H9 (cell line): ENCODE results near the gene C2orf78. TPM values are rescaled to one million over a fixed set of nuclear protein-coding genes. Genes with fewer than 3 reads are reported as not detected.

Experiments used
- DNase-seq: peaks from one replicate; pipeline ENCODE4 v3.0.0-alpha.2; 2017
- H2AFZ ChIP-seq: one replicate; pipeline ENCODE4 v1.6.1; 2013; ENCODE audit warnings: mild to moderate bottlenecking, low read length, control low read depth, moderate library complexity
- H2AK5ac ChIP-seq: 2 replicates; pipeline ENCODE4 v1.6.1; 2013; ENCODE audit warnings: low read length, control low read depth, mixed read lengths; ENCODE audit not compliant: insufficient read length
- H2BK120ac ChIP-seq: one replicate; pipeline ENCODE4 v1.6.1; 2013; ENCODE audit warnings: low read depth, mild to moderate bottlenecking, low read length, control low read depth, inconsistent platforms; ENCODE audit not compliant: poor library complexity, severe bottlenecking
- H2BK12ac ChIP-seq: 2 replicates; pipeline ENCODE4 v1.6.1; 2013; ENCODE audit warnings: low read length, control low read depth, mixed read lengths, low read depth; ENCODE audit not compliant: insufficient read length
- H2BK15ac ChIP-seq: 2 replicates; pipeline ENCODE4 v1.6.1; 2013; ENCODE audit warnings: low read depth, low read length, control low read depth
- H2BK20ac ChIP-seq: one replicate; pipeline ENCODE4 v1.6.1; 2013; ENCODE audit warnings: low read depth, mild to moderate bottlenecking, low read length, control low read depth, inconsistent platforms; ENCODE audit not compliant: poor library complexity, severe bottlenecking
- H2BK5ac ChIP-seq: 2 replicates; pipeline ENCODE4 v1.6.1; 2013; ENCODE audit warnings: low read length, control low read depth, mixed read lengths; ENCODE audit not compliant: insufficient read length
- H3K14ac ChIP-seq: 2 replicates; pipeline ENCODE4 v1.6.1; 2013; ENCODE audit warnings: low read length, control low read depth; ENCODE audit not compliant: insufficient read depth
- H3K18ac ChIP-seq: 2 replicates; pipeline ENCODE4 v1.6.1; 2013; ENCODE audit warnings: low read depth, mild to moderate bottlenecking, mixed read lengths, low read length, control low read depth; ENCODE audit not compliant: insufficient read length
- H3K23ac ChIP-seq: 2 replicates; pipeline ENCODE4 v1.6.1; 2013; ENCODE audit warnings: low read length, control low read depth, mixed read lengths, low read depth; ENCODE audit not compliant: insufficient read length
- H3K23me2 ChIP-seq: 2 replicates; pipeline ENCODE4 v1.6.1; 2013; ENCODE audit warnings: low read depth, mild to moderate bottlenecking, mixed read lengths, low read length, control low read depth; ENCODE audit not compliant: insufficient read length, poor library complexity, severe bottlenecking
- H3K27ac ChIP-seq: 2 replicates; pipeline ENCODE4 v1.5.1; 2013; ENCODE audit warnings: low read length, control low read depth, mixed read lengths, low read depth; ENCODE audit not compliant: insufficient read length
- H3K27me3 ChIP-seq: 2 replicates; pipeline ENCODE4 v1.6.1; 2013; ENCODE audit warnings: low read length, control low read depth, inconsistent platforms; ENCODE audit not compliant: insufficient read depth
- H3K4ac ChIP-seq: 2 replicates; pipeline ENCODE4 v1.6.1; 2013; ENCODE audit warnings: low read depth, mild to moderate bottlenecking, control low read depth, inconsistent platforms, low read length, moderate library complexity
- H3K4me1 ChIP-seq: 2 replicates; pipeline ENCODE4 v1.6.1; 2013; ENCODE audit warnings: low read length, control low read depth, inconsistent platforms; ENCODE audit not compliant: insufficient read depth
- H3K4me2 ChIP-seq: 2 replicates; pipeline ENCODE4 v1.6.1; 2013; ENCODE audit warnings: low read length, control low read depth, mixed read lengths; ENCODE audit not compliant: insufficient read length, insufficient read depth
- H3K56ac ChIP-seq: 2 replicates; pipeline ENCODE4 v1.6.1; 2013; ENCODE audit warnings: low read depth, mild to moderate bottlenecking, mixed read lengths, low read length, control low read depth; ENCODE audit not compliant: insufficient read length
- H3K79me1 ChIP-seq: 2 replicates; pipeline ENCODE4 v1.6.1; 2013; ENCODE audit warnings: low read depth, mild to moderate bottlenecking, moderate library complexity, low read length, control low read depth, inconsistent platforms; ENCODE audit not compliant: insufficient read depth, poor library complexity, severe bottlenecking
- H3K79me2 ChIP-seq: 2 replicates; pipeline ENCODE4 v1.6.1; 2013; ENCODE audit warnings: low read length, control low read depth, inconsistent platforms; ENCODE audit not compliant: insufficient read depth
- H3K9ac ChIP-seq: 2 replicates; pipeline ENCODE4 v1.6.1; 2013; ENCODE audit warnings: low read length, control low read depth, mixed read lengths; ENCODE audit not compliant: insufficient read length; ENCODE audit errors: extremely low read depth
- H3K9me3 ChIP-seq: one replicate; pipeline ENCODE4 v1.6.1; 2013; ENCODE audit warnings: low read depth, low read length, inconsistent platforms; ENCODE audit not compliant: control insufficient read depth
- H3T11ph ChIP-seq: one replicate; pipeline ENCODE4 v1.6.1; 2013; ENCODE audit warnings: mild to moderate bottlenecking, low read length, control low read depth, inconsistent platforms
- H4K20me1 ChIP-seq: one replicate; pipeline ENCODE4 v1.6.1; 2013; ENCODE audit not compliant: control insufficient read depth, insufficient read length, insufficient read depth
- H4K5ac ChIP-seq: 2 replicates; pipeline ENCODE4 v1.6.1; 2013; ENCODE audit warnings: low read depth, mild to moderate bottlenecking, mixed read lengths, low read length, control low read depth; ENCODE audit not compliant: insufficient read length
- H4K8ac ChIP-seq: replicated peaks from 2 replicates; pipeline ENCODE4 v1.6.1; 2013; ENCODE audit warnings: low read length, control low read depth, mixed read lengths, low read depth; ENCODE audit not compliant: insufficient read length
- H4K91ac ChIP-seq: 2 replicates; pipeline ENCODE4 v1.6.1; 2013; ENCODE audit warnings: low read depth, mild to moderate bottlenecking, moderate library complexity, mixed read lengths, low read length, control low read depth; ENCODE audit not compliant: insufficient read length
- H3K27ac Mint-ChIP-seq, 3 experiments: 2 replicates in 2 of 3; 3 replicates in 1 of 3; pipeline ENCODE4 v1.8.0; 2020 to 2021; ENCODE audit warnings: mixed read lengths in 3 of 3, mild to moderate bottlenecking in 1 of 3, moderate library complexity in 1 of 3
- H3K27me3 Mint-ChIP-seq: 2 replicates; pipeline ENCODE4 v1.8.0; 2021; ENCODE audit warnings: low read depth, mild to moderate bottlenecking, moderate library complexity, mixed read lengths
- H3K36me3 Mint-ChIP-seq, 3 experiments: 2 replicates in 2 of 3; 3 replicates in 1 of 3; pipeline ENCODE4 v1.8.0; 2020 to 2021; ENCODE audit warnings: low read depth in 3 of 3, mixed read lengths in 3 of 3; ENCODE audit not compliant: insufficient read depth in 1 of 3
- H3K4me1 Mint-ChIP-seq, 2 experiments: 2 replicates each; pipeline ENCODE4 v1.8.0; 2020; ENCODE audit warnings: mixed read lengths in 2 of 2
- H3K4me3 Mint-ChIP-seq, 2 experiments: 2 replicates in 1 of 2; 3 replicates in 1 of 2; pipeline ENCODE4 v1.8.0; 2020 to 2021; ENCODE audit warnings: mild to moderate bottlenecking in 2 of 2, mixed read lengths in 2 of 2, moderate library complexity in 1 of 2
- H3K9me3 Mint-ChIP-seq, 2 experiments: 2 replicates in 1 of 2; 3 replicates in 1 of 2; pipeline ENCODE4 v1.8.0; 2020; ENCODE audit warnings: mild to moderate bottlenecking in 2 of 2, mixed read lengths in 2 of 2, moderate library complexity in 1 of 2
- WGBS: extraction: QIAGEN DNeasy Blood & Tissue Kit; methylation state at CpG from one replicate; pipeline ENCODE4 v1.1.7; 2013; ENCODE audit warnings: missing lambda C conversion rate, low lambda C conversion rate, mixed read lengths; ENCODE audit not compliant: insufficient read length; ENCODE audit errors: extremely low coverage; 5-methylcytosine and 5-hydroxymethylcytosine counted together
- total RNA-seq: library from RNA; stranded (reverse); gene quantifications from 2 replicates; pipeline ENCODE4 v1.2.1, GENCODE V29; 2021
- TF ChIP-seq, protein P1 (sequence below): fragments of 200-600 bp; sonication (generic); conservative IDR thresholded peaks from 3 replicates; pipeline ENCODE4 v1.8.0; 2021; ENCODE audit warnings: antibody characterized with exemption, mild to moderate bottlenecking

Gene C2orf78
- total RNA-seq, 1 experiment from 2014 or later = 0.09 TPM

DNA sequence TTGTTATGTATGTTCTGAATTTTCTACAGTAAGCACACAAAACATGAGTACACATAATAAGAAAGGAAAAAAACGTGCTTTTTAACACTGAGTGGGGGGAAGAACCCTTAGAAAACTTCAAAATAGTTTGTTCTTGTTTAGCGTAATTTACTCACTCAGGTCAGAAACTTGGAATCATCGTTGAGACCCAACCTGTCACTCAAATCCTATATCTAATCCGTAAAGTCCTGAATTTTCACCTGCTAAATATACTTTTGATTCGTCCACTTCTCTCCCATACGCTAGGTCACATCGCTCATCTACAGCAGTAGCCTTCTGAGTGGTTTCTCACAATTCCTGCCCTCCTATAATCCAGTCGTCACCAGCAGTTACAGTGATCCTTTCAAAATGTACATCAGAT, 47.6 kb upstream of the C2orf78 start:
- no peak overlapping the region for H3K23ac ChIP-seq
- no peak overlapping the region for H2AK5ac ChIP-seq
- WGBS = no CpG with 5 or more reads among the region's 8 CpGs
- Mint-ChIP-seq H3K4me1 (peaks cover 5 to 8% of the 10 kb centered on the region in 2 experiments), H3K4me3 (peak overlapping the region; percentile 97 to 99), H3K9me3 (peaks cover 10% of the 10 kb centered on the region in 2 experiments), H3K36me3 (peaks cover 16 to 33% (median 25%) of the 10 kb centered on the region in 3 experiments), H3K27me3 (peaks cover 41% of the 10 kb centered on the region), H3K27ac (peak overlapping the region; percentile 19 to 89 (median 69); a peak in 4 of 7 replicates)
- H2AFZ ChIP-seq = no peak overlapping the region
- H3K4me1 ChIP-seq = no peaks in the 10 kb centered on the region
- peaks cover 7% of the 10 kb centered on the region for H3K23me2 ChIP-seq
- no peak overlapping the region for H4K8ac ChIP-seq
- H3K27ac ChIP-seq = no peak overlapping the region
- H3T11ph ChIP-seq = no peak overlapping the region
- no peak overlapping the region for H2BK12ac ChIP-seq
- H2BK15ac ChIP-seq = no peak overlapping the region
- H2BK120ac ChIP-seq = no peak overlapping the region
- H3K18ac ChIP-seq = no peak overlapping the region
- no peaks in the 10 kb centered on the region for H3K79me1 ChIP-seq
- DNase-seq = no peak
- H3K56ac ChIP-seq = no peak overlapping the region
- no peak overlapping the region for H3K14ac ChIP-seq
- H4K5ac ChIP-seq = no peak overlapping the region
- H3K27me3 ChIP-seq = peaks cover 13% of the 10 kb centered on the region
- H3K4me2 ChIP-seq = peak overlapping the region; percentile 96
- H3K4ac ChIP-seq = no peak overlapping the region
- no peak overlapping the region for H2BK20ac ChIP-seq
- TF ChIP-seq, protein P1, sequence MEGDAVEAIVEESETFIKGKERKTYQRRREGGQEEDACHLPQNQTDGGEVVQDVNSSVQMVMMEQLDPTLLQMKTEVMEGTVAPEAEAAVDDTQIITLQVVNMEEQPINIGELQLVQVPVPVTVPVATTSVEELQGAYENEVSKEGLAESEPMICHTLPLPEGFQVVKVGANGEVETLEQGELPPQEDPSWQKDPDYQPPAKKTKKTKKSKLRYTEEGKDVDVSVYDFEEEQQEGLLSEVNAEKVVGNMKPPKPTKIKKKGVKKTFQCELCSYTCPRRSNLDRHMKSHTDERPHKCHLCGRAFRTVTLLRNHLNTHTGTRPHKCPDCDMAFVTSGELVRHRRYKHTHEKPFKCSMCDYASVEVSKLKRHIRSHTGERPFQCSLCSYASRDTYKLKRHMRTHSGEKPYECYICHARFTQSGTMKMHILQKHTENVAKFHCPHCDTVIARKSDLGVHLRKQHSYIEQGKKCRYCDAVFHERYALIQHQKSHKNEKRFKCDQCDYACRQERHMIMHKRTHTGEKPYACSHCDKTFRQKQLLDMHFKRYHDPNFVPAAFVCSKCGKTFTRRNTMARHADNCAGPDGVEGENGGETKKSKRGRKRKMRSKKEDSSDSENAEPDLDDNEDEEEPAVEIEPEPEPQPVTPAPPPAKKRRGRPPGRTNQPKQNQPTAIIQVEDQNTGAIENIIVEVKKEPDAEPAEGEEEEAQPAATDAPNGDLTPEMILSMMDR = no peak
- no peaks in the 10 kb centered on the region for H4K20me1 ChIP-seq
- no peak overlapping the region for H2BK5ac ChIP-seq
- H4K91ac ChIP-seq = no peak overlapping the region
- no peaks in the 10 kb centered on the region for H3K9me3 ChIP-seq
- H3K9ac ChIP-seq = peak overlapping the region; percentile 70
- no peaks in the 10 kb centered on the region; the same call in 1 of the 2 replicates for H3K79me2 ChIP-seq
